Measurements from ENCODE around the gene KRTAP10-5.

DNA sequence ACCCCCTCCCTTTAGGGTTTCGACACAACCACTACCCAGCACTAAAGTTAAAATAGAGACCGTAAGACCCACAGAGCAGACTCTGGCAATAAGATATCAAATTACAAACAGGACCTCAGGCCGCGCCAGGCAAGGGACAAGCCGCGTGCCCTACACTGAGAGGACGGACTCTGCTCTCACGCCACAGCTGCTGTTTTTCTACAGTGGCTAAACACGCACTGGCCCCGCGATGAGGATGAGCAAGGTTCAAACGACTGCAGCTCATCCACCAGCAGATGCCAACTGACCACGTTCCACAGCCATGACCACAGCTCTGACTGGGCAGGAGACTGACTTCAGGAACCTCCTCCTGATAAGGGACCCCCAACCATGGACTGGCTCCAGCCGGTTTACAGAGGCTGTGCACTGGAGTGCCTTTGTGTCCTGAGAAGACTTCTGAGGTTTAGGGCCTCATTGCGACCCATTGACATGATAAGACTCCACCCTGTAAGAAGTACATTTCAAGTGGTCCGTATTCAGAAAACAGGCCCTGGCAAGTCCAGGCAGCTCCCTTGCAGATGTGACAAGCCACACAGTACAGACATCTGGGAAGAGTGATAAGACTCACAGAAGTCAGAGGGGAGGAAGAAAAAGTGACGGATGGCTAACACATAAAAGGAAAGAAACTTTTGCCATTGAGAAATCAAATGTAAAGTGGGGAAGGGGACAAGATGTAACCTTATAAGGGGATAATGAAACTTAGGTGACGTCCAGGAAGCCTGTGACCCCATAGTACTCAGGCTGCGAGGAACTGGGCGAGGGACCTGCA lies 13.4 kb upstream of the KRTAP10-5 start:
- TF ChIP-seq POLR2A (IDR thresholded peaks at IDR 0.05; ENCODE audit: low read depth) (no peak), EP300 (IDR thresholded peaks at IDR 0.05) (no peak)
- TF ChIP-seq, protein P1, sequence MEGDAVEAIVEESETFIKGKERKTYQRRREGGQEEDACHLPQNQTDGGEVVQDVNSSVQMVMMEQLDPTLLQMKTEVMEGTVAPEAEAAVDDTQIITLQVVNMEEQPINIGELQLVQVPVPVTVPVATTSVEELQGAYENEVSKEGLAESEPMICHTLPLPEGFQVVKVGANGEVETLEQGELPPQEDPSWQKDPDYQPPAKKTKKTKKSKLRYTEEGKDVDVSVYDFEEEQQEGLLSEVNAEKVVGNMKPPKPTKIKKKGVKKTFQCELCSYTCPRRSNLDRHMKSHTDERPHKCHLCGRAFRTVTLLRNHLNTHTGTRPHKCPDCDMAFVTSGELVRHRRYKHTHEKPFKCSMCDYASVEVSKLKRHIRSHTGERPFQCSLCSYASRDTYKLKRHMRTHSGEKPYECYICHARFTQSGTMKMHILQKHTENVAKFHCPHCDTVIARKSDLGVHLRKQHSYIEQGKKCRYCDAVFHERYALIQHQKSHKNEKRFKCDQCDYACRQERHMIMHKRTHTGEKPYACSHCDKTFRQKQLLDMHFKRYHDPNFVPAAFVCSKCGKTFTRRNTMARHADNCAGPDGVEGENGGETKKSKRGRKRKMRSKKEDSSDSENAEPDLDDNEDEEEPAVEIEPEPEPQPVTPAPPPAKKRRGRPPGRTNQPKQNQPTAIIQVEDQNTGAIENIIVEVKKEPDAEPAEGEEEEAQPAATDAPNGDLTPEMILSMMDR (IDR thresholded peaks at IDR 0.05): no peak
